Vagina (tissue), 2 donors: ENCODE measurements around the gene PRR14L. TPM values are rescaled to one million over a fixed set of nuclear protein-coding genes. Genes with fewer than 3 reads are reported as not detected.

Source experiments
- DNase-seq, 2 donors: peaks; one replicate each; pipeline ENCODE4 v3.0.0-alpha.2; 2017; ENCODE audit errors: extremely low spot score in 2 of 2
- H3K27ac ChIP-seq: fragments of 200-600 bp; sonication (generic); one replicate; pipeline ENCODE4 v1.5.1; 2019
- H3K27me3 ChIP-seq: fragments of 200-600 bp; sonication (generic); one replicate; pipeline ENCODE4 v1.5.1; 2019
- H3K36me3 ChIP-seq, 2 donors: fragments of 200-600 bp; sonication (generic); one replicate each; pipeline ENCODE4 v1.5.1; 2017 to 2019
- H3K4me1 ChIP-seq: fragments of 200-600 bp; sonication (generic); one replicate; pipeline ENCODE4 v1.5.1; 2019
- H3K4me3 ChIP-seq, 2 donors: fragments of 200-600 bp; sonication (generic); 1 replicate in 1 of 2; 2 replicates in 1 of 2; pipeline ENCODE4 v1.5.1; 2016 to 2019
- H3K9me3 ChIP-seq: fragments of 200-600 bp; sonication (generic); one replicate; pipeline ENCODE4 v1.5.1; 2019
- CTCF ChIP-seq, 3 experiments: fragments of 450-650 bp in 2 of 3; fragments of 200-600 bp in 1 of 3; sonication (generic) in 1 of 3; IDR thresholded peaks; one replicate each; pipeline ENCODE4 v1.5.1; 2017 to 2019; ENCODE audit warnings: antibody characterized with exemption in 3 of 3, mild to moderate bottlenecking in 2 of 3, moderate library complexity in 2 of 3
- POLR2A ChIP-seq, 2 donors: fragments of 450-650 bp; IDR thresholded peaks; one replicate each; pipeline ENCODE4 v1.6.1; 2017; ENCODE audit warnings: antibody characterized with exemption in 2 of 2, mild to moderate bottlenecking in 2 of 2, moderate library complexity in 2 of 2
- POLR2AphosphoS5 ChIP-seq, 2 donors: sonication (generic); formaldehyde crosslinking; IDR thresholded peaks; one replicate each; pipeline ENCODE4 v1.9.0; 2017; ENCODE audit warnings: antibody characterized with exemption in 2 of 2, mild to moderate bottlenecking in 2 of 2, low read depth in 1 of 2; ENCODE audit not compliant: insufficient read depth in 1 of 2
- intact Hi-C: fragments of 100-400 bp; cut with DNase I; formaldehyde crosslinking; loops from one replicate; pipeline ENCODE4 v1.15.1; 2023
- total RNA-seq: library from RNA; depleted of rRNA; stranded (reverse); fragments of >200 nt; gene quantifications from one replicate; pipeline ENCODE4 v1.2.3, GENCODE V29; 2016

PRR14L gene
- total RNA-seq, 1 donor from 2014 or later, result 37.3 TPM

GRCh38 chr22:31733580-31734079, 16.3 kb downstream of the PRR14L start:
- Histone ChIP-seq H3K9me3 (no peaks in the 10 kb centered on the region), H3K4me3 (no peak overlapping the region)
- TF ChIP-seq CTCF (IDR thresholded peaks at IDR 0.05), result no peak
- no peak for TF ChIP-seq POLR2AphosphoS5 (IDR thresholded peaks at IDR 0.05; ENCODE audit: insufficient read depth in 1 of 2, low read depth in 1 of 2)
- TF ChIP-seq POLR2A (IDR thresholded peaks at IDR 0.05), result no peak

GRCh38 chr22:31732089-31732829, 17.7 kb downstream of the PRR14L start:
- intact Hi-C loops, result no loop called here

More at GRCh38 chr22:31733580-31734079, 16.3 kb downstream of the PRR14L start:
- no peak overlapping the region for H3K27ac ChIP-seq
- H3K36me3 ChIP-seq, result peaks cover 0 to 5% of the 10 kb centered on the region in 2 donors
- no peak for DNase-seq
- no peaks in the 10 kb centered on the region for H3K4me1 ChIP-seq
- intact Hi-C loops, result no loop called here
- H3K27me3 ChIP-seq, result no peaks in the 10 kb centered on the region

GRCh38 chr22:31730344-31730711, 19.6 kb downstream of the PRR14L start:
- no peak for TF ChIP-seq POLR2A (IDR thresholded peaks at IDR 0.05)
- TF ChIP-seq POLR2AphosphoS5 (IDR thresholded peaks at IDR 0.05; ENCODE audit: insufficient read depth in 1 of 2, low read depth in 1 of 2), result no peak
- TF ChIP-seq CTCF (IDR thresholded peaks at IDR 0.05), result no peak
- Histone ChIP-seq H3K27me3 (no peaks in the 10 kb centered on the region), H3K9me3 (no peaks in the 10 kb centered on the region), H3K4me3 (no peak overlapping the region), H3K36me3 (peaks cover 0 to 7% of the 10 kb centered on the region in 2 donors), H3K27ac (no peak overlapping the region), H3K4me1 (no peaks in the 10 kb centered on the region)
- no peak for DNase-seq
- intact Hi-C loops, result no loop called here

More at GRCh38 chr22:31732089-31732829, 17.7 kb downstream of the PRR14L start:
- TF ChIP-seq CTCF (IDR thresholded peaks at IDR 0.05), result no peak
- no peak for TF ChIP-seq POLR2AphosphoS5 (IDR thresholded peaks at IDR 0.05; ENCODE audit: insufficient read depth in 1 of 2, low read depth in 1 of 2)
- no peak for TF ChIP-seq POLR2A (IDR thresholded peaks at IDR 0.05)
- H3K4me3 ChIP-seq, result no peak overlapping the region
- peaks cover 0 to 4% of the 10 kb centered on the region in 2 donors for H3K36me3 ChIP-seq
- H3K27ac ChIP-seq, result no peak overlapping the region
- no peaks in the 10 kb centered on the region for H3K4me1 ChIP-seq
- no peaks in the 10 kb centered on the region for H3K27me3 ChIP-seq
- no peaks in the 10 kb centered on the region for H3K9me3 ChIP-seq
- no peak for DNase-seq

GRCh38 chr22:31728857-31729256, 21.1 kb downstream of the PRR14L start:
- intact Hi-C loops, result no loop called here
- Histone ChIP-seq H3K36me3 (peaks cover 0 to 22% of the 10 kb centered on the region in 2 donors), H3K27me3 (no peaks in the 10 kb centered on the region), H3K4me3 (no peak overlapping the region), H3K4me1 (no peaks in the 10 kb centered on the region), H3K9me3 (no peaks in the 10 kb centered on the region), H3K27ac (no peak overlapping the region)
- TF ChIP-seq POLR2AphosphoS5 (IDR thresholded peaks at IDR 0.05; ENCODE audit: insufficient read depth in 1 of 2, low read depth in 1 of 2), result no peak
- no peak for TF ChIP-seq POLR2A (IDR thresholded peaks at IDR 0.05)
- TF ChIP-seq CTCF (IDR thresholded peaks at IDR 0.05), result no peak
- no peak for DNase-seq

- Histone ChIP-seq H3K36me3 (peaks cover 0 to 31% of the 10 kb centered on the region in 2 donors), H3K27me3 (no peaks in the 10 kb centered on the region), H3K27ac (no peak overlapping the region), H3K4me3 (no peak overlapping the region), H3K4me1 (no peaks in the 10 kb centered on the region), H3K9me3 (no peaks in the 10 kb centered on the region)
- TF ChIP-seq POLR2A (IDR thresholded peaks at IDR 0.05) (no peak), POLR2AphosphoS5 (IDR thresholded peaks at IDR 0.05; ENCODE audit: insufficient read depth in 1 of 2, low read depth in 1 of 2) (no peak), CTCF (IDR thresholded peaks at IDR 0.05) (no peak)
- no peak for DNase-seq
- intact Hi-C loops, result no loop called here
These were observed 23.2 kb downstream of the PRR14L start for GRCh38 chr22:31726692-31727091.
